GM19467 (cell line): ENCODE measurements around the gene CFAP70.

Source experiments
- ATAC-seq: cut with Tn5 transposase; IDR thresholded peaks from one replicate; pipeline ENCODE4 v1.9.1; 2021; ENCODE audit warnings: mild to moderate bottlenecking, moderate library complexity; ENCODE audit not compliant: unreplicated experiment

Gene CFAP70

DNA sequence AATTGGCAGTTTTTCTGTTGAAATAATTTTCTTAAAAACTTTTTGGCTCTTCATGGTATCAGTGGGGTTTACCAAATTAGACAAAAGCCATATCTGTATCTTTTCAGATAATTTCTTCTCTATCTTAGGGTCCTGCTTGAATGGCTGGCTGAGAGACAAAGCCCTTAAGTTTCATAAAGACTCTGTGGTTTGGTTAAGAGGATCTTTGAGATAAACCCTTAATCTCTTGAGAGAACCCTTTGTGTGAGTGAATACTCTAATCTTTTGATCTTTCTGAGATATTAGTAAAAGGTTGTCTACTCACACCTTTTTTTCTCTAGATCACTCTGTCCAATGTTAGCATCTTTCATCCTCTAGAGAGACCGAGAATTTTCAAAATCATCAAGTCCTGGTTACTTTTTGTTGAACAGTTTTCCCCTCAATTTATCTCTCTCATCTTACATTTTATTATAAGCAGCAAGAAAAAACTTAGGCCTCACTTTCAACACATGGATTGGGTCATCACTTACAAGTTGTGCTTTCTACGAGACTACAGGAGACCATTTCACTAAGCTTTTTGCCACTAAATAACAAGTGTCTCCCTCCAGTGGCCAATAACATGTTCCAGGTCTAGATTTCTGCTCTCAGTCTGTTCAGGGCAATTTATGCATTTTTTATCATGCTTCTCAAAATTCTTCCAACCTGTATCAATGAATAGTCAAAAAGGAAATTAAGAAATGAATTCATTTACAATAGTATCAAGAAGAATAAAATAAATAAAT lies 140.1 kb downstream of the CFAP70 start:
- no peak for ATAC-seq

DNA sequence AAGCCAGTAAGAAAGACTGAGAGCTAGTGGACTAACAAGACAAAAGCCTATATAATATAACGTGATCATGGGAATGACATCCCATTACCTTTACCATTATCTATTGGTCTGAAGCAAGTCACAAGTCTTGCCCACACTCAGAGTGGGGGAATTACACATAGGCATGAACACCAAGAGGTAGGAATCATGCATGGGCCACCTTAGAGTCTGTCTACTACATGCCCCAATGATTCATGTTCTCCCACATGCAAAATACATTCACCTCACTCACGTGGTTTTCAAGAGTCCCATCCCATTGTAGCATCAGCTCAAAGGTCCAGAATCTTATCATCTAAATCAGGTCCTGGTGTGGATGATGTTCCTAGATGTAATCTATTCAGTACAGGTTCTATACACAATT lies 141.0 kb downstream of the CFAP70 start:
- no peak for ATAC-seq

DNA sequence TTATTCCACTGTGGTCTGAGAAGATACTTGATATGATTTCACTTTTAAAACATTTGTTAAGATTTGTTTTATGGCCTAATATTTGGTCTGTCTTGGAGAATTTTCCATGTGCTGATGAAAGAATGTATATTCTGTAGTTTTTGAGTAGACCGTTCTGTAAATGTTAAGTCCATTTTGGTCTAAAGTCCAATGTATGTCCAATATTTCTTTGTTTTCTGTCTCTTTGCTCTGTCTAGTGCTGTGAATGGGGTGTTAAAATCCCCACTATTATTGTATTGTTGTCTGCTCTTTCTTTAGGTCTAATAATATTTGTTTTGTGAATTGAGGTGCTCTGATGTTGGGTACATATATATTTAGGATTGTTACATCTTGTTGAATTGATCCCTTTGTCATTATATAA lies 142.9 kb downstream of the CFAP70 start:
- ATAC-seq = no peak

DNA sequence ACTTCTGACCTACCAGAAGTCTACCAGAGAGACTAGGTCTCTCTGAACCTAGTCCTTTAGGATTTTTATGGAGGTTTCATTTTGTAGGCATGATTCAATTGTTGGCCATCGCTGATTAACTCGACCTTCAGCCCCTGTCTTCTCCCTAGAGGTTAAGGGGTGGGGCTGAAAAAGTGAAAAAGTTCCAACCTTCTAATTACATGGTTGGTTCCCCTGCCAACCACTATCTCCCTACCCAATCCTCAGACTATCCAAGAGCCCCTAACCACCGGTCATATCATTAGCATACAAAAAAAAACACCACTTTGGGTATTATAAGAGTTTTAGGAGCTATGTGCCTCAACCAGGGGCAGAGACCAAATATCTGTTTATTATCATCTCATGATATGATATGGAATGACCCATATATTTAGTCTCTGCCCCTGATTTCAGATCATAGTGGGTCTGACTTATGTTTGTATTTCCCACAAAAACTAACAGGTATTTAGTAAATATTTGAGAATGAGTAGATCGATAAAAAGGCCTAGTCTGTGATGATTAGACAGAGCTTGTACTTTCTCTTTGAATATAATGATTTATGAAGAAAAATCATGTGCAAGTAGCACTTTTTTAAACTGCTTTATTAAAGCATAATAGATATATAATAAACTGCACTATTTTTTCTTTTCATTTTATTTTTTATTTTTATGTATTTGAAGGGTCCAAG lies 147.4 kb downstream of the CFAP70 start:
- no peak for ATAC-seq

DNA sequence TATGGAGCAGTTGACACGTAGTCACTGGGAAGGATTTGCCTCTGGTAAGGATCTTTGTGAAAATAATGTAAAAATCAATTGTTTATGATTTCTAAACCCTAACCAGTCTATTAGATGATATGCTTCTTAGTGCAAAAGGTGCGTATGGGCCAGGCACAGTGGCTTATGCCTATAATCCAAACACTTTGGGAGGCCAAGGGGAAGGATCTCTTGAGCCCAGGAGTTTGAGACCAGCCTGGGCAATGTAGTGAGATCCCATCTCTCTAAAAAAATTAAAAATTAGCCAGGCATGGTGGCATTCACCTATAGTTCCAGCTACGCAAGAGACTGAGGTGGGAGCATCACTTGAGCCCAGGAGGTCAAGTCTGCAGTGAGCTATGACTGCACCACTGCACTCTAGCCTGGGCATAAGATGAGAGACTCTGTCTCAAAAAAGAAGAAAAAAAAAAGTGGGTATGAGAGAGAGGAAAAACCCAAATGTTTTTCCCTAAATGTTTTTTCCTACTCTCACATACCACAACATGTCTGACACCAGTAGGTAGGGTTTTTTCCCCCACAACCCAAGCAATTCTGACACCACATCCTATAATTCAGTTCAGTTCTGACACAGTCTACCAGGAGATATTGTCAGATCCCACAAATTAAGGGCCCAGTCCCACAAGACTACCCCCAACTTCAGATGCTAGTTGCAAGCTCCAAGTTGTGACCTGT lies 148.1 kb downstream of the CFAP70 start:
- no peak for ATAC-seq

DNA sequence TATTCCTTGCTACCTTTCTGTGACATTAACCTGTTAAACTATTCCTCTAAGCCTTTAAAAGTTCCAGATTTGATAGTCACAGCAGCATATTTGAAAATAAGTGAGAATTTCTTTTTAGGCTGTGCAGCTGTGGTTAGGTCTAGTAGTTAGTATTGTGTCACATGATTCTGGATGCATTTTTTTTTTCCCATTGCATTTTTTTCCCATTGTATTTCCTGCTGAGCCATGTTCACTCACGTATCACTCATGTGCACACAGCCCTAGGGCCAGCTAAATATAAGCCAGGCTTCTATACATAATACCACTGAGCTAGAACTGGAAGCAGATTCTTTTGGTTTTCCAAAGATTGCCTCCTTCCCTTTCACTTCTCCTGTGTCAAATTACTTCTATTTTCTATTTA lies 149.0 kb downstream of the CFAP70 start:
- ATAC-seq = no peak

DNA sequence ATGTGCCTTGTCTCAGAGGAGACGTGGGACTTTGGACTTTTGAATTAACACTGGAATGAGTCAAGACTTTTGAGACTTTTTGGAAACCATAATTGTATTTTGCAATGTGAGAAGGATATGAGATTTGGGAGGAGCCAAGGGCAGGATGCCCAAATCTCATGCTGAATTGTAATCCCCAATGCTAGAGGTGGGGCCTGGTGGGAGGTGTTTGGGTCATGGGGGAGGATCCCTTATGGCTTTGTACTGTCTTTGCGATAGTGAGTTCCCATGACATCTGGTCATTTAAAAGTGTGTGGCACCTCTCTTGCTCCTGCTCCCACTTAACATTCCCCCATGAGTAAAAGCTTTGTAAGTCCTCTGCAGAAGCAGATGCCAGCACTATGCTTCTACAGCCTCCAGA lies 150.8 kb downstream of the CFAP70 start:
- ATAC-seq = no peak

DNA sequence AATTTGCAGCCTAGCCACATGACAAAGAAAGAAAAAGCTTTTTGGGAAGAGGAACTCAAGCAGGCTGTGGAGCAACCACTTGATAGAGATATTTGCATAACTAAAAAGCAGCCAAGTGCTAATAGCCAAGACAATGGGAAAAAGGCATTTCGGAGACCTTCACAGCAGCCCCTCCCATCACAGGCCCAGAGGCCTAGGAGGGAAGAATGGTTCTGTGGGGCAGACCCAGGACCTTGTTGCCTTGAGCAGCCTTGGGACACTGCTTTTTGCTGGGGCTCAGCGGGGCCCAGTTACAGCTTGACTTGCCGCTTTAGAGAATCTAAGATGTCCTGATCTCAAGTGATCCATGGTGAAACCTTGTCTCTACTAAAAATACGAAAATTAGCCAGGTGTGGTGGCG lies 152.3 kb downstream of the CFAP70 start:
- no peak for ATAC-seq

DNA sequence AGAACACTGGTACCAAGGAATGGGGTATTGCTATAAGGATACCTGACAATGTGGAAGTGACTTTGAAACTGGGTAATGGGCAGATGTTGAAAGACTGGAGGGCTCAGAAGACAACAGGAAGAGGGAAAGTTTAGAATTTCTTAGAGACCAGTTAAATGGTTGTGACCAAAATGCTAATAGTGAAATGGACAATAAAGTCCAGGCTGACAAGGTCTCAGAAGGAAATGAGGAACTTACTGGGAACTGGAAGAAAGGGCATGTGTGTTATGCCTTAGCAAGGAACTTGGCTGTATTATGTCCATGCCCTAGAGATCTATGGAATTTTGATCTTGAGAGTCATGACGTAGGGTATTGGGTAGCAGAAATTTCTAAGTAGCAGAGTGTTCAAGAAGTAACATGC lies 152.8 kb downstream of the CFAP70 start:
- ATAC-seq = no peak

DNA sequence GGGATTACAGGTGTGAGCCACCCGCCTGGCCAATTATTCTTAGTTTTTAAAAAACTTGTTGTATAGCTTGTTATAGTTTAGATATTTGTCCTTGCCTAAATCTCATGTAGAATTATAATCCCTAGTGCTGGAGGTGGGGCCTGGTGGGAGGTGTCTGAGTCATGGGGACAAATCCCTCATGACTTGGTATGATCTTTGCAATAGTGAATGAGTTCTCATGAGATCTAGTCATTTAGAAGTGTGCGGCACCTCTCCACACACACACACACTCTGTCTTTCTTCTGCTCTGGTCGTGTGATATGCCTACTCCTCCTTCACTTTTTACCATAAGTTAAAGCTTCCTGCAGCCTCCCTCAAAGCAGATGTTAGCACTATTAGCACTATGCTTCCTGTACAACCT lies 153.6 kb downstream of the CFAP70 start:
- no peak for ATAC-seq
